GM19099 (cell line): ENCODE data around the gene UBXN10.

Experiments used
- POLR2A ChIP-seq: IDR thresholded peaks from 3 replicates; pipeline ENCODE4 v1.6.1; 2011; ENCODE audit warnings: low read depth; ENCODE audit not compliant: insufficient read length; ENCODE audit errors: extremely low read depth

The UBXN10 gene, protein sequence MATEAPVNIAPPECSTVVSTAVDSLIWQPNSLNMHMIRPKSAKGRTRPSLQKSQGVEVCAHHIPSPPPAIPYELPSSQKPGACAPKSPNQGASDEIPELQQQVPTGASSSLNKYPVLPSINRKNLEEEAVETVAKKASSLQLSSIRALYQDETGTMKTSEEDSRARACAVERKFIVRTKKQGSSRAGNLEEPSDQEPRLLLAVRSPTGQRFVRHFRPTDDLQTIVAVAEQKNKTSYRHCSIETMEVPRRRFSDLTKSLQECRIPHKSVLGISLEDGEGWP

DNA sequence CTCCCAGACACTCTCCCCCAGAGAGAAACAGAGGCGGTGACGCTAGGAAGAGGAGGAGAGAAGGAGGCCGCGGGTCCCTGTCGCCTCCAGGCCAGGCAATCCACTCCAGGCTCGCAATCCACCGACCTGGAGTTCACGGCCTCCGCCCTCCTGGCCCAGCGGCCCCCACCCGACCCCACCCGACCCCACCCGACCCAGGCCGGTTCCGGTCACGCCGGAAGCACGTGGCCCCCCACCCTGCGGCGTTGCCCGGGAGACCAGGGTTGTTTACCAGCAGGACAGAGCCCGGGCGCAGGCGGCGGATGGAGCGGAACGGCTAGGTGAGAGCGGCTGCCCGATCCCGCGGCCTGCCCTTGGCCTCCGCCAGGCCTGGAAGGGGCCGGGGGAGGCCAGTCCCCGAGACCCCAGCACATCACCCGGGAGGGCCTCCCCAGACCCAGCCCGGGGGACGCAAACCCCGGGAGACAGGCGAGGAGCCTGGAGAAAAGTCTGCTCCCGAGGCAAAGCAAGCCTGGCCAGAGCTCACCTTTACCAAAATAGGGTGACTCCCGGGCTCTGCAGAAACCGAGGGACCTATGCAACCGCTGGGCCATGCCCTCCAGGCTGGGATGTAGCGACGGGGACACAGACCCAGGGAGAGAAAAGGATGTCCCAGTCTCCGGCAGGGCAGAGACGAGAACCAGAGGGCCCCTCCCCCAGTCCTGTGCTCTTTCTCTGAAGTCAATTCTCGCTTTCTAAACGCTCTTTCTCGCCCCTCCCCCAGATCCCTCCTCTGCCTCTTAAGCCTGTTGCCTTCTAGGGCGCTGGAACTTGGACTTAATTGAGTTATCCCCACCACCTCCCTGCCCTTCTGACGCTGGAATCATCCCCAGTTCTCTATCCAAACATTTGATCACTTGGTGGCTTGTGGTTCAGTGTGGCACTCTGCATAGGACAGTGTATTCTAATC, at the start of gene UBXN10, which contains the start of gene PLA2G2C:
Gene UBXN10 (plus strand): TSS at position 263 of the 949 bp plus-strand sequence. CDS start 4,466 bp downstream, outside the sequence.
Gene PLA2G2C (minus strand): TSS at position 685 of the 949 bp plus-strand sequence. CDS start 9,155 bp downstream, outside the sequence.
- TF ChIP-seq POLR2A, result no peak

DNA sequence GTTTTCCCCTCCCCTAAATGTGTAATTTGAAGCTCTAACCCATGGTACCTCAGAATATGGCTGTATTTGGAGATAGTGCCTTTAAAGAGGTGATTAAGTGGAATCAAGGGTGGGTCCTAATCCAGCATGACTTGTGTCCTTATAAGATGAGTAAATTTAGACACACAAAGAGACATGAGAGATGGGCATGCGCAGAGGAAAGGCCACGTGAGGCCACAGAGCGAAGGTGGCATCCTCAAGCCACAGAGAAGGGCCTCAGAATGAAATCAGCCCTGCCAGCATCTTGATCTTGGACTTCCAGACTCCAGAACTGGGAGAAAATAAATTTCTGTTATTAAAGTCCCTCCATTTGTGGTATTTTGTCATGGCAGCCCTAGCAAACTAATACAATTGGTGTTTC, 49.6 kb upstream of the UBXN10 start:
- no peak for TF ChIP-seq POLR2A

DNA sequence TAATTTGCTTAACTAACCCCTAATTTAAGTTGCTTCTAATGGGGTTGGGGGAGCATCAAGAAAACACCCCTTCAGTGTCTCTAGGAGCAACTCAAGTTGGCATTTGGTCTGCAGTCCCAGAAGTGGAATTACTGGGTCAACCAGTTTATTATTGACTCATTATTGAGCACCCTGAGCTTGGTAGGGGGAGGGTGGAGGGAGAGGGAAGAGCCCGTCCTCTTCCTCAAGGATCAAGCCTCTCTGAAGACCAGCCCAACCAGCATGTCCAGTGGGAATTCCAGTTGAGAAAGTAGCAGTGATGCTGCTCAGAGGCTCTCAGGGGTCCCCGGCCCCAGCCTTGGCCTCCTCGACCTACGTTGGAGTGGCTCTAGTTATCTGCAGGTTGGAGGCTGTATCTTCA, 48.8 kb upstream of the UBXN10 start:
- TF ChIP-seq POLR2A, result no peak

DNA sequence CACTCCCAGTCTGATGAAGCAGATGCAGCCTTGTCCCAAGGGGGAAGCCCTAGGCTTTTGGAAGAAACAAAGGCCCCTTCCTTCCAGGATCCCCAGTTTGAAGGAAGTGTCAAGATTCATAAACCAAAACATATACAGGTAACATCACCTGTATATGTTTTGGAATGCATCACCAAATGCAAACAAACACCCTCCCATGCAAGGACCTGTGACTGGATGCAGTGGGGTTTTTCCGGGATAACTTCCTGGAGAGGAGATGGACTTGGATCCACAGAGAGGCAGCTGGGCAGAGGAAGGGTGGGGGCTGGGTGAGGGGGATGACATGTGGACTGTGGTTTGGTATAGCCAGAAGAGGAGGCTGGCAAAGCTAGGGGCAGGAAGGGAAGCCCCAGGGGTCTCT, 48.3 kb upstream of the UBXN10 start:
- TF ChIP-seq POLR2A, result no peak

DNA sequence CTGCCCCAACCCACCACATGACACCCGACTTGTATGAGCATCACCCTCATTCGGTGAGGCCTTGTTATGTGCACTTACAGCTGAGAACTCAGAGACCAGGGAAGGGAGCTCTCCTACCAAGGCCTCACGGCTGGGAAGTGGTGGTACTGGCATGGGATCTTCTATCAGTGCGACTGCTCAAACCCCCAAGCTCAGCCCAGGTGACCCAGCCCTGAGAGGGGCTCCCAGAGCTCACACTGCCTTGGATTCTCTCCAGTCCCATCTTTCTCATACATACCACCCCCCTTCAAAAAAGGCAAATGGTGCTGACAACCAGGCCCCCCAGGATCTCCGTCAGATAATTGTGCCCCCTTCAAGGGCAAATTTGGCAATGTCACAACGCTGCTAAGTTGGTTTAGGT, 47.5 kb upstream of the UBXN10 start:
- no peak for TF ChIP-seq POLR2A

DNA sequence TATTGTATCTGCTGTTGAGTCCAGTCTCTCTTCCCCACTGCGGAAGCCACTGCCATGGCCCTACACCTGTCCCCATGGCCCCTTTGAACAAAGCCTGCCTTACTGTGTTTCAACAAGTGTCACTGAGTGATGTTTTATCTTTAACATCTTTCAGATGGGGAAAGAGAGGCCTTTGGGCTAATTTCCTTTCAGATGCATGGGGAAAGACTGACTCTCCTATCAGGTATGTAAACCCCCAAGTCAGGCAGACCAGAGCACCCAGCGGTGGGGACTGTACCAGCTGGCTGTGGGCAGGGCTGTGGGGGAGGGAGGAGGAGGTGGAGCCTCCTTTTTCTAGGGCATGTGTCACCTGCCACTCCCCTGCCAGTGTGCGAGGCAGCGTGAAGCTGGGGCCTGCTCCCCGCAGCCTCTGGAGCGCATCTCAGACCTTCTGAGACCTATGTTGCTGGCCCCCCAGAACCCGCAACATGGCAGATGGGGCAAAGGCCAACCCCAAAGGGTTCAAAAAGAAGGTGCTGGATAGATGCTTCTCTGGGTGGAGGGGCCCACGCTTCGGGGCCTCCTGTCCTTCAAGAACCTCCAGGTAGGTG, 46.8 kb upstream of the UBXN10 start, which contains the start of gene PLA2G2F:
Gene PLA2G2F (plus strand): TSS at position 363 of the 590 bp plus-strand sequence. CDS start 105 bp downstream, at position 468.
- no peak for TF ChIP-seq POLR2A

DNA sequence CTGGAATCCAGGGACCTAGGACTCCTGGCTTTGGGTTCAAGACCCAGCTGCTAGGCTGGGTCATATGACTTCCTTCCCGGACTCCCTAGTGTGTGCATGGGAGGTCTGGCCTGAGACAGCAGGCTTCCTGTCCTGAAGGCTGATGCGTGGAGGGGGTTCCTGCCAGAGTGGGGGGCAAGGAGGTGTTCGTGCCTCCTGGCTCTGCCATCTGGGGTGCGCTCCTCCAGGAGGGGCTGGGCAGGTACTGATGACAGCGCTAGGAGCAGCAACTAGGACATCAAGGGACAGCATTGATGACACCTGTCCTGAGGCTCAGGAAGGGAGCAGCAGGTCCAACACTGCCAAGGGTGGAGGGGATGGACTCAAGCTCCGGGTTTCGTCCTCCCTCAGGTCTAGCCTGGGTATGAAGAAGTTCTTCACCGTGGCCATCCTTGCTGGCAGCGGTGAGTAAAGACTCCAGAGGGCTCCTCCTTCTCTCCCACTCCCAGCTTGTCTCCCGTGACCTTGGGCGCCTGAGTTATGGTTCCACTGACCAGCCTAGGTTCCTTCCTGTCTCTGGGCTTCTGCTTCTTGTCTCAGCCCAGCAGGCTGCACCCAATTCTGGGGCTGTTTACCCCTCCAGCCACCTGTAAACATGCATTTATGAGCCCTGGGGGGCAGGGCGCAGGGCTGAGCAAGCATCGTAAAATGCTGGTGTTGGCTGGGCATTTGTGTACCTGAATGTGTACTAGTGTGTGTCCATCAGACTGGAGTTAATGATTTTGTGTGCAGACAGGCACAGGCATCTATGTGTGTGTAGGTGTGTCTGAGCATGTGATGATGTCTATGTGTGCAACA, 45.9 kb upstream of the UBXN10 start:
- TF ChIP-seq POLR2A, result no peak

DNA sequence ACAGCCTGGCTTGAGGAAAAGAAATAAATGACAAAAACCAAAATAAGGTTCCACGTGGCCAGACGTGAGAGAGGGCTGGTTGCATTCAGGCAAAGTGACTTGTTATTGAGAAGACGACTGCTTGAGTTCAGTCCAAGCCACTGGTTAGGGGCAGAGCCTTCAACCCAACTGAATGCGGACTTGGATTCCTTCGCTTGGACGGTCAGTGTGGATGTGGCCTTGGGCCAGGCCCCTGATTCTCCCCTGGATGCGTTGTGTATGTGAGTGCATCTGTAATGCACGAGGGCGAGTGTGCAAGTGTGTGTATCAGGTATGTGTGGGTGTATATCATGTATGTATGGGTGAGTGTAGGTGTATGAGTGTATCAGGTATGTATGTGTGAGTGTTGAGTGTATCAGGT, 44.9 kb upstream of the UBXN10 start:
- no peak for TF ChIP-seq POLR2A

DNA sequence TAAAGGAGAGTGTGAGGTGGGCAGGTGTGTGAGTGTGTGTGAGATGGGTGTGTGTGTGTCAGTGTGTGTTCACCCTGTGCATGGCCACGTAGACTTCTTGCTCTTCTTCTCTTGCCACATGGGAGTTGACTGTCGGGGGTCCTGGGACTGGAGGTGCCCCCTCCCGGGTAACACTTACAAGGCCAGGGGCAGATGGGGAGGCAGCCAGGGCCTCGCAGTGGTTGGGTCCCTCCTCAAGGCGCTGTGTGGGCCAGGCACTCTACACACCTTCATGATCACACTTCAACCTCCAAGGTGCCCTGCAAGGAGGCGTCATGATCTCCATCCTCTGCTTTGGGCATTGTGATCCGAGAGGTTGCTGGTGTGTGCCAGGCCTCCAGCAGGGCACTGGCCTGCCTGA, 44.4 kb upstream of the UBXN10 start:
- TF ChIP-seq POLR2A, result no peak

DNA sequence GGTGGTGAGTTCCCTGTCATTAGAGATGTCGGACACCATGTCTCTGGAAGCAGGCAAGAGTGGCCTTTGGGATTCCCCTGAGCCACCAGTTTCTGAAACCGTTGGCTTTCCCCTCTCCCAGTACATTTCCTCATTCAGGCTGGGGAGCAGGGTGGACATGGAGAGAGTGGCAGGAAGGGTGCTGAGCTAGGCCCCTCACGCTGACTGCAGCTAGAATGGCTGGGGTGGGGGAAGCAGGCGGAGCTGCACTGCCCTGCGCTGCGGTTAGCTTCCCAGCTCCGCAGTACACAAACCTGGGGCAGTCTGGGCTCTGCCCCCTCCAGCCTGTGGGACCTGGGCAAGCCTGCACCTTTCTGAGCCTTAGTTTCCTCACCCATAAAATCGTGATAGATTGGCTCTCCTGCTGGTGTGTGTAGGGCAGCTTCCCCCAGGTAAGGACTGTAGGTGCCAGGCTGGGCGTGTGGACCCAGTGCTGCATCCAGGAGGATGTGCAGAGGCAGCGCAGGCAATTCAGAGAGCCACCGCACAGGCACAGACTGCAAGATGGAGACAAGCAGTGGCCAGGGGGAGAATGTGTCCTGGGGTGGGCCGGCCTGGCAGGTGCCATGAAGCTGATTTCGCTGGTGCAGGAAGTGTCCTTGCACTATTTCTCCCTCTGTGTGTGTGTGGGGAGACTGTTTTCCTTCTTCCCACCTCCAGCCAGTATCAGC, 43.7 kb upstream of the UBXN10 start:
- TF ChIP-seq POLR2A, result no peak

DNA sequence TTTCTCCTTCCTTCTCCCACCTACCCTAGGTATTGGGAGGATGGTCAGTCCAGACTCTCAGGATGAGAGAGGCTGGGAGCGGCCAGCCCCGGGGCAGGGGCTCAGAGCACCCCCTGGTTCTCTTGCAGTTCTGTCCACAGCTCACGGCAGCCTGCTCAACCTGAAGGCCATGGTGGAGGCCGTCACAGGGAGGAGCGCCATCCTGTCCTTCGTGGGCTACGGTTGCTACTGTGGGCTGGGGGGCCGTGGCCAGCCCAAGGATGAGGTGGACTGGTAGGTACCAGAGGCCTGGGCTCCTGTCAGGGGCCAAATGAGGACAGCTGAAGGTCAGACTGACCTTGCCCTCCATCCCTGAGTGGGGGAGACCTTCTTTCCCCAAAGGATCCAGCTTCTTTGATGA, 42.6 kb upstream of the UBXN10 start:
- TF ChIP-seq POLR2A, result no peak

DNA sequence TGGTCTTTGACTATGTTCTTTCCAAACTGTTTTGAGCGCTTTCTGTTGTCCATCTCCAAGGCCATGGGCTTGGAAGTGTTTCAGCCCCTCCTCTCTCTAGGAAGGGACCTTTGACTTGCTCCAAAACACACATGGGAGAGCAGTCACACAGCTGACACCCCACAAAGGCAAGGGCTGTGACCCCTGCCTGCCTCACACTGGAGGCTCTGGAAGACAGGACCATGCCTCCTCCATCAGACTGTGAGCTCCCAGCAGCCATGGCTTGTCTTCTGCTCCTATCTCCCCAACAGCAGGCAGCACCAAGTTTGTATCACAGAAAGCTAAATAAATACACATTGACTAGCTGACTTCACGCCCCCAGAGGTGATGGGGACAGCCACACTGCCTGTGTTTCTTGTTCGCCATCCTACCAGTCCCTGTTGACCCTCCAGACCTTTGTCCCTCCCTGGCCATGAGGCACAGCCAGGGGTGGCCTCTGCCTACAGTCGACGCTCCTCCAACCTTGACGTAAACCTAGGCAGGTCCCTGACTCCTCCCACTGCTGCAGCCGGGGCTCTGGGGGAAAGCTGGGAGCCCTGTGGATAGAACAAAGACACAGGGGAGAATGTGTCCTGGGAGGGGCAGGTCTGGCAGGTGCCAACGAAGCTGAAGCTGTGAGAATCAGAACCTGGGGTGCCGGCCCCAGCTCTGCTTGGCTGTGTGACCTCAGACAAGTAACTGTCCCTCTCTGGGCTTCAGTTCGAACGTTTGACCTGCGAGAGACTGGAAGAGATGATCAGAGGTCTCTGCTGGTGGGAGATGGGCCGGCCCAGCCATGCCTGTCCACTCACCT, 41.9 kb upstream of the UBXN10 start:
- no peak for TF ChIP-seq POLR2A
